Neural progenitor cell (in vitro differentiated cells): ENCODE measurements around the gene HSPA4. TPM values are rescaled to one million over a fixed set of nuclear protein-coding genes. Genes with fewer than 3 reads are reported as not detected.
A peak's percentile ranks its signal among the peaks of the same experiment; 100 is the strongest.
"Not testable (repeated sequence)": the region's sequence is repeated elsewhere in the genome, so short reads cannot be mapped to it uniquely, and the experiment has no call there.

Experiments used
- DNase-seq: peaks from one replicate; pipeline ENCODE4 v3.0.0-alpha.2; 2016; ENCODE audit warnings: low spot score
- H2AFZ ChIP-seq: fragments of 200-600 bp; sonication (generic); replicated peaks from 2 replicates; pipeline ENCODE4 v1.6.1; 2016; ENCODE audit warnings: antibody characterized with exemption
- H3F3A ChIP-seq: fragments of 200-600 bp; sonication (generic); 2 replicates; pipeline ENCODE4 v1.6.1; 2016; ENCODE audit warnings: antibody characterized with exemption, low read depth
- H3K27ac ChIP-seq: fragments of 200-600 bp; sonication (generic); 2 replicates; pipeline ENCODE4 v1.5.1; 2016; ENCODE audit warnings: mild to moderate bottlenecking
- H3K27me3 ChIP-seq: fragments of 200-600 bp; sonication (generic); 2 replicates; pipeline ENCODE4 v1.6.1; 2016; ENCODE audit warnings: mild to moderate bottlenecking, moderate library complexity
- H3K36me3 ChIP-seq: fragments of 200-600 bp; sonication (generic); 2 replicates; pipeline ENCODE4 v1.5.1; 2016
- H3K4me1 ChIP-seq: fragments of 200-600 bp; sonication (generic); 2 replicates; pipeline ENCODE4 v1.6.1; 2016; ENCODE audit warnings: mixed run types
- H3K4me2 ChIP-seq: fragments of 200-600 bp; sonication (generic); 2 replicates; pipeline ENCODE4 v1.6.1; 2016
- H3K4me3 ChIP-seq: fragments of 200-600 bp; sonication (generic); 2 replicates; pipeline ENCODE4 v1.5.1; 2016
- H3K79me2 ChIP-seq: fragments of 200-600 bp; sonication (generic); 2 replicates; pipeline ENCODE4 v1.6.1; 2016; ENCODE audit warnings: low read depth
- H3K9ac ChIP-seq: fragments of 200-600 bp; sonication (generic); 2 replicates; pipeline ENCODE4 v1.6.1; 2016
- H3K9me3 ChIP-seq: fragments of 200-600 bp; sonication (generic); 2 replicates; pipeline ENCODE4 v1.5.1; 2016; ENCODE audit warnings: low read depth
- H4K20me1 ChIP-seq: fragments of 200-600 bp; sonication (generic); 2 replicates; pipeline ENCODE4 v1.6.1; 2016; ENCODE audit warnings: low read depth
- H3K27ac Mint-ChIP-seq: 3 replicates; pipeline ENCODE4 v1.8.0; 2021; ENCODE audit warnings: mixed read lengths
- H3K27me3 Mint-ChIP-seq: 2 replicates; pipeline ENCODE4 v1.8.0; 2022; ENCODE audit warnings: low read depth, mild to moderate bottlenecking, inconsistent platforms, moderate library complexity, mixed read lengths; ENCODE audit not compliant: insufficient read depth
- H3K36me3 Mint-ChIP-seq: 3 replicates; pipeline ENCODE4 v1.8.0; 2021; ENCODE audit warnings: mixed read lengths
- H3K4me1 Mint-ChIP-seq: 3 replicates; pipeline ENCODE4 v1.8.0; 2021; ENCODE audit warnings: mixed read lengths
- H3K4me3 Mint-ChIP-seq: 3 replicates; pipeline ENCODE4 v1.8.0; 2021; ENCODE audit warnings: mild to moderate bottlenecking, moderate library complexity, mixed read lengths
- H3K9me3 Mint-ChIP-seq: 3 replicates; pipeline ENCODE4 v1.8.0; 2020; ENCODE audit warnings: mixed read lengths
- CTCF ChIP-seq: fragments of 200-600 bp; sonication (generic); IDR thresholded peaks from 2 replicates; pipeline ENCODE4 v1.5.1; 2017; ENCODE audit warnings: antibody characterized with exemption, mild to moderate bottlenecking
- EZH2 ChIP-seq: fragments of 200-600 bp; sonication (generic); IDR thresholded peaks from 2 replicates; pipeline ENCODE4 v1.6.1; 2017; ENCODE audit warnings: antibody characterized with exemption, mild to moderate bottlenecking, moderate library complexity
- EZH2phosphoT487 ChIP-seq: fragments of 200-600 bp; sonication (generic); IDR thresholded peaks from 2 replicates; pipeline ENCODE4 v1.6.1; 2017; ENCODE audit warnings: antibody characterized with exemption
- total RNA-seq: library from RNA; depleted of rRNA; stranded (reverse); fragments of >200 nt; gene quantifications from 2 replicates; pipeline ENCODE4 v1.2.3, GENCODE V29; 2015; ENCODE audit warnings: low replicate concordance

Gene HSPA4
- total RNA-seq: 144 and 232 TPM in 2 replicates

GRCh38 chr5:133051542-133052316 lies at the start of gene HSPA4:
Gene HSPA4, plus strand, starts transcription at chr5:133052013. Its CDS starts 238 bp downstream, at chr5:133052251.
- DNase-seq: peak; percentile 100
- TF ChIP-seq CTCF: no peak
- TF ChIP-seq EZH2: peak; percentile 56
- H3K4me3 ChIP-seq: peak within 1 kb of the TSS; percentile 80
- H3K9me3 ChIP-seq: no peaks in the 10 kb centered on the region
- peaks cover 20% of the 10 kb centered on the region for H3K4me1 Mint-ChIP-seq
- peak within 1 kb of the TSS; percentile 100 for H3K27ac Mint-ChIP-seq
- H3K9ac ChIP-seq: peak within 1 kb of the TSS; percentile 98
- peak within 1 kb of the TSS; percentile 54 for H2AFZ ChIP-seq
- H3K36me3 Mint-ChIP-seq: peaks cover 9% of the 10 kb centered on the region
- H3F3A ChIP-seq: peaks cover 26% of the 10 kb centered on the region
- H3K79me2 ChIP-seq: peaks cover 60% of the 10 kb centered on the region
- H3K27ac ChIP-seq: peak within 1 kb of the TSS; percentile 100
- peaks cover 17% of the 10 kb centered on the region for H3K4me1 ChIP-seq
- peaks cover 5% of the 10 kb centered on the region for H3K27me3 Mint-ChIP-seq
- peak within 1 kb of the TSS; percentile 90 for H3K4me2 ChIP-seq
- H3K4me3 Mint-ChIP-seq: peak within 1 kb of the TSS; percentile 91
- H3K27me3 ChIP-seq: no peaks in the 10 kb centered on the region
- H4K20me1 ChIP-seq: peaks cover 46% of the 10 kb centered on the region
- peaks cover 2% of the 10 kb centered on the region for H3K9me3 Mint-ChIP-seq
- peaks cover 6% of the 10 kb centered on the region for H3K36me3 ChIP-seq

DNA sequence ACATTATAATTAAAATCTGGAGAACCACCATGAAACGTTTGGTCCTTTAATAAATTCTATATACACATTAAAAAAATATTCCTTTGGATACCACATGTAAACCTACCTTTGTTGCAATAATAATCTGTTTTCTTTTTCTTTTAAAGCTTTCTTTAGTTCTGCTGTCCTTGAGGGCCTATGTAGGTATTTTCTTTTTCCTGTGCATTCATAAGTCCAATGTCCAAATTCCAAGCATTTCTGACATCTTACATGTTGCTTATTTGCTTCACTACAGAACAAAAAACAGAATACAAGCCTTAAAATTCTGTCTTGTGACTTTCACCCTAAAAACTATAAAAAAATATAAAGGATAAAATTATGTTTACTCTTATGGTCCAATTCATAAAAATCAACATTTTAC lies 45.2 kb upstream of the HSPA4 start:
- Histone ChIP-seq H3K27ac (no peak overlapping the region), H3K4me3 (no peak overlapping the region), H3K27me3 (no peaks in the 10 kb centered on the region), H4K20me1 (no peaks in the 10 kb centered on the region), H3K36me3 (peaks cover 5% of the 10 kb centered on the region), H3K79me2 (no peaks in the 10 kb centered on the region), H2AFZ (no peak overlapping the region), H3K9ac (no peak overlapping the region), H3F3A (no peaks in the 10 kb centered on the region), H3K9me3 (no peaks in the 10 kb centered on the region), H3K4me1 (no peaks in the 10 kb centered on the region), H3K4me2 (no peak overlapping the region)
- peaks cover 6% of the 10 kb centered on the region for H3K9me3 Mint-ChIP-seq
- no peak for DNase-seq
- H3K27ac Mint-ChIP-seq: no peak overlapping the region
- H3K4me1 Mint-ChIP-seq: no peaks in the 10 kb centered on the region
- peaks cover 12% of the 10 kb centered on the region for H3K36me3 Mint-ChIP-seq
- TF ChIP-seq EZH2phosphoT487: no peak
- TF ChIP-seq CTCF: no peak
- no peak for TF ChIP-seq EZH2
- H3K4me3 Mint-ChIP-seq: no peak overlapping the region
- H3K27me3 Mint-ChIP-seq: peaks cover 3% of the 10 kb centered on the region

- H3K27ac ChIP-seq, H3F3A ChIP-seq, H3K4me2 ChIP-seq, H3K36me3 ChIP-seq, H3K4me1 Mint-ChIP-seq, DNase-seq, H3K9me3 ChIP-seq, H2AFZ ChIP-seq, H3K9ac ChIP-seq, H4K20me1 ChIP-seq, H3K4me3 ChIP-seq, H3K27ac Mint-ChIP-seq, H3K79me2 ChIP-seq, H3K27me3 Mint-ChIP-seq, H3K4me3 Mint-ChIP-seq, H3K27me3 ChIP-seq, H3K4me1 ChIP-seq: not testable (repeated sequence)
- Mint-ChIP-seq H3K9me3 (peaks cover 11% of the 10 kb centered on the region), H3K36me3 (peaks cover 15% of the 10 kb centered on the region)
Measured at GRCh38 chr5:133008455-133008854, 43.4 kb upstream of the HSPA4 start.

- Histone ChIP-seq H3K36me3 (no peaks in the 10 kb centered on the region), H3K4me2 (no peak overlapping the region), H3K27ac (no peak overlapping the region), H3K79me2 (peaks cover 36% of the 10 kb centered on the region), H4K20me1 (no peaks in the 10 kb centered on the region), H3K9ac (no peak overlapping the region), H2AFZ (no peak overlapping the region), H3K9me3 (no peaks in the 10 kb centered on the region), H3K4me3 (no peak overlapping the region), H3F3A (no peaks in the 10 kb centered on the region), H3K27me3 (no peaks in the 10 kb centered on the region), H3K4me1 (no peaks in the 10 kb centered on the region)
- Mint-ChIP-seq H3K36me3 (peaks cover 22% of the 10 kb centered on the region), H3K4me3 (no peak overlapping the region), H3K27ac (no peak overlapping the region), H3K4me1 (no peaks in the 10 kb centered on the region), H3K27me3 (peaks cover 3% of the 10 kb centered on the region), H3K9me3 (peaks cover 8% of the 10 kb centered on the region)
- TF ChIP-seq EZH2: no peak
- TF ChIP-seq EZH2phosphoT487: no peak
- TF ChIP-seq CTCF: no peak
- no peak for DNase-seq
Measured at GRCh38 chr5:133015466-133015865, 36.3 kb upstream of the HSPA4 start.
